K562 (cell line): ENCODE data around the gene MYOZ3. TPM values are rescaled to one million over a fixed set of nuclear protein-coding genes. Genes with fewer than 3 reads are reported as not detected.

Experiments
- ATAC-seq: fragments of 200-7000 bp; cut with Tn5 transposase; 3 replicates; pipeline ENCODE4 v1.9.1; 2020; ENCODE audit warnings: moderate library complexity
- BruUV-seq: library from RNA; stranded (reverse); fragments of 400-500 nt; replicated peaks from 2 replicates; lab custom pipeline; 2021; lab: Mats Ljungman, UMichigan
- CTCF ChIA-PET: fragments of 300-600 bp; formaldehyde crosslinking; extraction: SDS; loops from one replicate; lab custom pipeline; 2021; ENCODE audit warnings: low intra/inter-chr PET ratio; lab: Yijun Ruan, JAX
- POLR2A ChIA-PET: fragments of 300-600, 350-650 bp; sonication (Branson Sonifier 250); formaldehyde crosslinking; extraction: SDS; loops from one replicate; lab custom pipeline; 2021; ENCODE audit warnings: antibody characterized with exemption, inconsistent platforms; lab: Yijun Ruan, JAX
- DNase-seq, 4 experiments: peaks; one replicate each; pipeline versions ENCODE4 v3.0.0 to v3.0.0-alpha.2; 2011 to 2018; ENCODE audit warnings: low spot score in 3 of 4, mixed read lengths in 3 of 4; ENCODE audit errors: extremely low read depth in 1 of 4
- FAIRE-seq: peaks from 2 replicates; lab custom pipeline; 2011; peaks lifted over from hg19 to GRCh38; lab: Jason Lieb, UNC
- H2AFZ ChIP-seq: 2 replicates; pipeline ENCODE4 v1.6.0; 2011; ENCODE audit warnings: low read depth, low read length, control low read depth, inconsistent platforms
- H3K27ac ChIP-seq: fragments of 200-600 bp; 3 replicates; pipeline ENCODE4 v1.8.0; 2011; ENCODE audit warnings: low read depth, mild to moderate bottlenecking, control low read depth, inconsistent platforms, low read length, moderate library complexity, mixed read lengths; ENCODE audit errors: extremely low read depth
- H3K27me3 ChIP-seq, 2 experiments: fragments of 300-600 bp in 1 of 2; 2 replicates in 1 of 2; 3 replicates in 1 of 2; pipeline versions ENCODE4 v1.6.0 to v1.8.0; 2011; ENCODE audit warnings: inconsistent platforms in 2 of 2, low read length in 2 of 2, mild to moderate bottlenecking in 1 of 2, mixed read lengths in 1 of 2, moderate library complexity in 1 of 2; ENCODE audit not compliant: control insufficient read depth in 2 of 2, insufficient read depth in 2 of 2
- H3K36me3 ChIP-seq: fragments of 300-600 bp; 3 replicates; pipeline ENCODE4 v1.8.0; 2011; ENCODE audit warnings: mild to moderate bottlenecking, low read length, inconsistent platforms; ENCODE audit not compliant: control insufficient read depth, insufficient read depth
- H3K4me1 ChIP-seq, 2 experiments: fragments of 200-600 bp in 1 of 2; replicated peaks in 1 of 2; 2 replicates in 1 of 2; 3 replicates in 1 of 2; pipeline versions ENCODE4 v1.5.1 to v1.8.0; 2011; ENCODE audit warnings: inconsistent platforms in 2 of 2, low read length in 2 of 2, mild to moderate bottlenecking in 1 of 2, mixed read lengths in 1 of 2, moderate library complexity in 1 of 2; ENCODE audit not compliant: control insufficient read depth in 2 of 2, insufficient read depth in 2 of 2
- H3K4me2 ChIP-seq: 2 replicates; pipeline ENCODE4 v1.6.1; 2011; ENCODE audit warnings: low read length, control low read depth, inconsistent platforms, mixed read lengths; ENCODE audit not compliant: insufficient read depth
- H3K4me3 ChIP-seq: fragments of 200-600 bp; sonication (generic), shearing (Covaris generic); 2 replicates; pipeline ENCODE4 v1.5.1; 2016; ENCODE audit warnings: control low read depth, inconsistent platforms
- H3K79me2 ChIP-seq: fragments of 200-600 bp; 3 replicates; pipeline ENCODE4 v1.8.0; 2011; ENCODE audit warnings: low read length, inconsistent platforms; ENCODE audit not compliant: control insufficient read depth, insufficient read depth
- H3K9ac ChIP-seq, 2 experiments: 2 replicates each; pipeline versions ENCODE4 v1.6.0 to v1.6.1; 2011; ENCODE audit warnings: low read depth in 2 of 2, low read length in 2 of 2, control low read depth in 1 of 2, inconsistent platforms in 1 of 2, mild to moderate bottlenecking in 1 of 2, mixed read lengths in 1 of 2; ENCODE audit not compliant: insufficient read depth in 1 of 2
- H3K9me1 ChIP-seq: one replicate; pipeline ENCODE4 v1.6.0; 2011; ENCODE audit warnings: inconsistent platforms, mild to moderate bottlenecking, low read length, moderate library complexity; ENCODE audit not compliant: control insufficient read depth, insufficient read depth
- H3K9me3 ChIP-seq: replicated peaks from 2 replicates; pipeline ENCODE4 v1.5.1; 2011; ENCODE audit warnings: low read depth, low read length, inconsistent platforms; ENCODE audit not compliant: control insufficient read depth, insufficient read depth
- H4K20me1 ChIP-seq: replicated peaks from 2 replicates; pipeline ENCODE4 v1.6.1; 2011; ENCODE audit warnings: low read length, inconsistent platforms, mixed read lengths; ENCODE audit not compliant: control insufficient read depth, insufficient read depth
- ASH1L ChIP-seq: fragments of 450-650 bp; IDR thresholded peaks from 2 replicates; pipeline ENCODE4 v1.6.1; 2018; ENCODE audit warnings: borderline replicate concordance, mild to moderate bottlenecking, low read depth; ENCODE audit not compliant: partially characterized antibody
- EZH2 ChIP-seq: IDR thresholded peaks from 2 replicates; pipeline ENCODE4 v1.6.1; 2012; ENCODE audit warnings: low read depth, mild to moderate bottlenecking, inconsistent platforms, low read length, borderline replicate concordance
- GABPB1 ChIP-seq: sonication (generic); formaldehyde crosslinking; IDR thresholded peaks from 2 replicates; pipeline ENCODE4 v1.8.0; 2022; ENCODE audit warnings: mild to moderate bottlenecking, missing genetic modification reagents
- RBM39 ChIP-seq: fragments of 200-400 bp; formaldehyde crosslinking; optimal IDR thresholded peaks from 2 replicates; pipeline ENCODE3; 2018; ENCODE audit warnings: low read depth, low read length
- TGIF2 ChIP-seq: sonication (generic); formaldehyde crosslinking; IDR thresholded peaks from 2 replicates; pipeline ENCODE4 v1.8.1; 2022; ENCODE audit warnings: mild to moderate bottlenecking, missing genetic modification reagents, moderate library complexity
- ZFP91 ChIP-seq: sonication (generic); formaldehyde crosslinking; IDR thresholded peaks from 2 replicates; pipeline ENCODE4 v1.8.0; 2022; ENCODE audit warnings: mild to moderate bottlenecking, missing genetic modification reagents
- ZNF592 ChIP-seq: fragments of 450-650 bp; IDR thresholded peaks from 2 replicates; pipeline ENCODE4 v1.6.1; 2017; ENCODE audit warnings: antibody characterized with exemption, mild to moderate bottlenecking
- ZNF830 ChIP-seq: fragments of 250-450 bp; sonication (Bioruptor Pico); IDR thresholded peaks from 2 replicates; pipeline ENCODE4 v1.5.0; 2021; ENCODE audit warnings: mild to moderate bottlenecking
- WGBS: fragments of 100-300 bp; shearing (Covaris generic); methylation state at CpG from one replicate; pipeline ENCODE4 v1.1.6; 2016; ENCODE audit warnings: low coverage, mixed read lengths; ENCODE audit not compliant: insufficient coverage; ENCODE audit errors: missing lambda C conversion rate; 5-methylcytosine and 5-hydroxymethylcytosine counted together
- in situ Hi-C: fragments of 300-500 bp; cut with MboI; formaldehyde crosslinking; loops from 4 replicates; pipeline ENCODE4 v1.15.0; 2018; ENCODE audit warnings: inconsistent platforms, mixed read lengths
- intact Hi-C: fragments of 100-400 bp; cut with micrococcal nuclease; formaldehyde crosslinking; loops from 2 replicates; pipeline ENCODE4 v1.14.2; 2022
- polyA plus RNA-seq, 8 experiments: library from polyadenylated mRNA; depleted of rRNA in 4 of 8; stranded (reverse) in 5 of 8; unstranded in 3 of 8; fragments of >200 nt; fragmentation: Nextera tagmentation in 2 of 8; fragmentation: Illumina TruSeq in 1 of 8; extraction: Ambion mirVana in 2 of 8; extraction: Trizol in 1 of 8; gene quantifications; 2 replicates each; pipeline versions ENCODE4 v1.2.1 to v1.2.3, GENCODE V29; 2011 to 2014; ENCODE audit warnings: inconsistent platforms in 1 of 8, missing spikeins in 1 of 8
- total RNA-seq, 7 experiments: library from RNA; depleted of rRNA in 6 of 7; stranded (reverse); fragments of >200 nt in 6 of 7; fragmentation: Illumina TruSeq in 2 of 7; extraction: Trizol in 2 of 7; gene quantifications; 2 replicates each; pipeline versions ENCODE4 v1.2.1 to v1.2.3, GENCODE V29; 2011 to 2021; ENCODE audit warnings: low replicate concordance in 1 of 7

MYOZ3 gene
- total and polyA plus RNA-seq, 9 of the 15 experiments (the other 6 are each of a cell fraction or from before 2014, with no cell fraction given) = not detected

GRCh38 chr5:150650021-150651006, 10.7 kb upstream of the MYOZ3 start:
- TF ChIP-seq TGIF2 (CRISPR knock-in tag) (no peak), EZH2 (no peak), ZFP91 (no peak), RBM39 (no peak), GABPB1 (CRISPR knock-in tag) (no peak), ASH1L (no peak), ZNF592 (no peak), ZNF830 (CRISPR knock-in tag) (no peak)
- Histone ChIP-seq H3K27ac (no peak overlapping the region), H3K4me2 (no peak overlapping the region), H3K9ac (peak overlapping the region in 1 of 2 experiments; percentile 45; a peak in 1 of 4 replicates), H3K4me3 (no peak overlapping the region), H3K36me3 (no peaks in the 10 kb centered on the region), H3K9me1 (no peaks in the 10 kb centered on the region), H3K79me2 (no peaks in the 10 kb centered on the region), H3K27me3 (peaks cover 28 to 64% of the 10 kb centered on the region in 2 experiments), H3K4me1 (peaks cover 0 to 23% of the 10 kb centered on the region in 2 experiments; a peak in 2 of 5 replicates), H3K9me3 (no peaks in the 10 kb centered on the region), H2AFZ (no peak overlapping the region), H4K20me1 (peaks cover 6% of the 10 kb centered on the region; the same call in 1 of the 2 replicates)
- no TSS peak for BruUV-seq
- no peak for FAIRE-seq
- intact Hi-C loops (no loop called here), in situ Hi-C loops (loop anchor here (5.0 to 10.0 kb wide), 2 partner anchors 88 to 196 kb away; no protein-coding TSS in a partner anchor)
- ChIA-PET POLR2A (interaction anchor here (0.6 kb wide), 2 partner anchors 115 to 258 kb away, joined by 3 to 4 read pairs; no protein-coding TSS in a partner anchor), CTCF (no interaction called here)
- DNase-seq = no peak
- ATAC-seq = no peak
- 15% methylated on average over 31 of the region's 38 CpGs for WGBS
